ENCODE measurements around the gene ZNF311.
"Not testable (repeated sequence)": the region's sequence is repeated elsewhere in the genome, so short reads cannot be mapped to it uniquely, and the experiment has no call there.

ZNF311 gene

DNA sequence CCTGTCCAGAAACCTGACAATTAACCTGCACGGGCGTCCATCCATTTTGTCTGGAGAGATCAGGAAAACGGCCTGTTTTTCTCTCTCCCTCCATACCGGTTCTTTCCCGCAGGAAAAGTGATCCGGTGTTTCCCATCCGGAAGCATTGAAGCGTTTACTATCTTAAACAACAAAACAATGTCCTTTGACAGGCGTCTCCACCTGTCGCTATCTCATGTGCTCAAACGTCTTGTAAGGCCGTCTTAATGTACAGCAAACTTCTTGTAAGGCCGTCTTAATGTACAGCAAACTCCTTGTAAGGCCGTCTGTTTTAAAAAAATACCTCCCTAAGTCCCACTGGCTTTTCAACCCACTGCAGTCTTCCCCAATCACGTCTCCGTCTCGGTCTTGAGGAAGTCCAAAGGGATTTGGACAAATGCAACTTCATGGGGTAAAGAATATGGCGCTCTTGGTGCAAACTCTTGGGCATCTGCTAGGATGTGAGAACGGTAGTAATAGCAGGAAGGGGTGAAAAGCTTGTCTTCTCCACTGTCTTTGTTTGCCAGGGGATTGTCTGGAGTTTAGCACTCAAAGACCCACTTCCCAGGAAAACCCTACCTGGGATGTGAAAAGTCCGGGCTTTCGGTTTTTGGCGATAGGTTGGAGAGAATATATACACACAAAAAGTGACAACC lies 51.4 kb downstream of the ZNF311 start:
- Histone ChIP-seq H3K4me1 (ENCODE audit: control insufficient read depth, insufficient read depth, low read length) (no peaks in the 10 kb centered on the region), H3K27ac (ENCODE audit: insufficient read depth, low read depth, low read length, poor library complexity, severe bottlenecking) (no peak overlapping the region), H3K27me3 (ENCODE audit: control insufficient read depth, insufficient read depth, low read length, poor library complexity, severe bottlenecking) (peaks cover 14% of the 10 kb centered on the region), H3K9me3 (ENCODE audit: control insufficient read depth, low read length) (no peaks in the 10 kb centered on the region), H3K4me3 (ENCODE audit: insufficient read depth, low read depth, low read length) (peak overlapping the region; percentile 70), H3K36me3 (ENCODE audit: control insufficient read depth, insufficient read depth, low read length) (no peaks in the 10 kb centered on the region)
- WGBS, 2 experiments = 3 to 11% methylated on average over 19 to 22 of the region's 22 CpGs

- WGBS, 2 experiments = 16 to 18% methylated on average over 13 of the region's 13 CpGs
- no peaks in the 10 kb centered on the region for H3K4me1 ChIP-seq (ENCODE audit: control insufficient read depth, insufficient read depth, low read length)
- no peaks in the 10 kb centered on the region for H3K9me3 ChIP-seq (ENCODE audit: control insufficient read depth, low read length)
- H3K4me3 ChIP-seq (ENCODE audit: insufficient read depth, low read depth, low read length) = peak overlapping the region; percentile 70
- H3K27me3 ChIP-seq (ENCODE audit: control insufficient read depth, insufficient read depth, low read length, poor library complexity, severe bottlenecking) = peaks cover 14% of the 10 kb centered on the region
- no peak overlapping the region for H3K27ac ChIP-seq (ENCODE audit: insufficient read depth, low read depth, low read length, poor library complexity, severe bottlenecking)
- H3K36me3 ChIP-seq (ENCODE audit: control insufficient read depth, insufficient read depth, low read length) = no peaks in the 10 kb centered on the region
Observed at GRCh38 chr6:28953039-28953584, 52.0 kb downstream of the ZNF311 start.

- H3K36me3 ChIP-seq (ENCODE audit: control insufficient read depth, insufficient read depth, low read length); H3K27ac ChIP-seq (ENCODE audit: insufficient read depth, low read depth, low read length, poor library complexity, severe bottlenecking); H3K4me3 ChIP-seq (ENCODE audit: insufficient read depth, low read depth, low read length); H3K4me1 ChIP-seq (ENCODE audit: control insufficient read depth, insufficient read depth, low read length); H3K9me3 ChIP-seq (ENCODE audit: control insufficient read depth, low read length): not testable (repeated sequence)
- H3K27me3 ChIP-seq (ENCODE audit: control insufficient read depth, insufficient read depth, low read length, poor library complexity, severe bottlenecking) = peaks cover 11% of the 10 kb centered on the region
- WGBS, 2 experiments = 97% methylated on average over 37 to 41 of the region's 41 CpGs
Observed at GRCh38 chr6:28949656-28950195, 55.4 kb downstream of the ZNF311 start.

DNA sequence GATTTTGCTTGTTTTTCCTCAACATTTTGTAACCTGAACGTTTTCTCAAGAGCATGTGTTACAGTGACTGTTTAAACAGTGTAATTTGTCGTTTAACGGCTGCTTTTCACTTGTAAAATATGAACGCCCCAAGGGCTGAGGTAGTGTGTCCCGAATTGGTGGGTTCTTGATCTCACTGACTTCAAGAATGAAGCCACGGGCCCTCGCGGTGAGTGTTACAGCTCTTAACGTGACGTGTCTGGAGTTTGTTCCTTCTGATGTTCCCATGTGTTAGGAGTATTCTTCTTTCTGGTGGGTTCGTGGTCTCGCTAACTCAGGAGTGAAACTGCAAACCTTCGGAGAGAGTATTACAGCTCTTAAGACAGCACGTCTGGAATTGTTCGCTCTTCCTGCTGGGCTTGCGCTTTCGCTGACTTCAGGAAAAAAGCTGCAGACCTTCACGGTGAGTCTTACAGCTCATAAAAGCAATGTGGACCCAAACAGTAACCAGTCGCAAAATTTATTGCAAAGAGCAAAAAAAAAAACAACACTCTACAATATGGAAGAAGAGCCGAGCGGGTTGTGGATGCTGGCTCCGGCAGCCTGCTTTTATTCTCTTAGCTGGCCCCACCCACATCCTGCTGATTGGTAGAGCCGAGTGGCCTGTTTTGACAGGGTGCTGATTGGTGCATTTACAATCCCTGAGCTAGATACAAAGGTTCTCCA lies 56.2 kb downstream of the ZNF311 start:
- Histone ChIP-seq H3K27ac (ENCODE audit: insufficient read depth, low read depth, low read length, poor library complexity, severe bottlenecking) (no peak overlapping the region), H3K27me3 (ENCODE audit: control insufficient read depth, insufficient read depth, low read length, poor library complexity, severe bottlenecking) (peaks cover 3% of the 10 kb centered on the region), H3K4me1 (ENCODE audit: control insufficient read depth, insufficient read depth, low read length) (no peaks in the 10 kb centered on the region), H3K4me3 (ENCODE audit: insufficient read depth, low read depth, low read length) (no peak overlapping the region), H3K9me3 (ENCODE audit: control insufficient read depth, low read length) (no peaks in the 10 kb centered on the region), H3K36me3 (ENCODE audit: control insufficient read depth, insufficient read depth, low read length) (no peaks in the 10 kb centered on the region)
- 92 to 94% methylated on average over 23 of the region's 23 CpGs for WGBS, 2 experiments

DNA sequence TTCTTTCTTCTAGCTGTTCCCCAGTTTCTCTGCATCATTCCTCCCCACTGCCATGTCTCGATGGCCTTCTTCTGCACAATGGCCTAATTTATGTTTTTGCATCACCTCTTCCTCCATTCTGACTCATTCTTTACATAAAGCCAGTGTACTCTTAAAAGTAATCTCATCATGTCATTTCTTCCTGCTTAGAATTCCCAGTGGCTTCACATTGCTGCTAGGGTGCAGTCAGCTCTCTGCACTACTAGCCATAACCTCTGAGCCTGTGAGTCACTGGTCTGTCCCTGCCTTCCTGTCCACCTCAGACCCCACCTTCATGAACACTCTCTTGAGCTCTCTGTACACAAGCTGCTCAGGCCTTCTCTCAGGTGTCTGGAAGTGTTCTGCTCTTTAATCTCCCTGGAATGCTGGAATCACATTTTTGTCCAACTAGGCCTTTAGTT lies 57.3 kb downstream of the ZNF311 start:
- Histone ChIP-seq H3K4me3 (ENCODE audit: insufficient read depth, low read depth, low read length) (no peak overlapping the region), H3K9me3 (ENCODE audit: control insufficient read depth, low read length) (no peaks in the 10 kb centered on the region), H3K27ac (ENCODE audit: insufficient read depth, low read depth, low read length, poor library complexity, severe bottlenecking) (no peak overlapping the region), H3K27me3 (ENCODE audit: control insufficient read depth, insufficient read depth, low read length, poor library complexity, severe bottlenecking) (no peaks in the 10 kb centered on the region), H3K36me3 (ENCODE audit: control insufficient read depth, insufficient read depth, low read length) (no peaks in the 10 kb centered on the region), H3K4me1 (ENCODE audit: control insufficient read depth, insufficient read depth, low read length) (no peaks in the 10 kb centered on the region)
- WGBS, 2 experiments = 92 to 94% methylated on average over 1 of the region's 1 CpG

GRCh38 chr6:28947067-28947765 lies 57.9 kb downstream of the ZNF311 start:
- H3K4me1 ChIP-seq (ENCODE audit: control insufficient read depth, insufficient read depth, low read length) = no peaks in the 10 kb centered on the region
- no peak overlapping the region for H3K4me3 ChIP-seq (ENCODE audit: insufficient read depth, low read depth, low read length)
- H3K27me3 ChIP-seq (ENCODE audit: control insufficient read depth, insufficient read depth, low read length, poor library complexity, severe bottlenecking) = no peaks in the 10 kb centered on the region
- no peaks in the 10 kb centered on the region for H3K36me3 ChIP-seq (ENCODE audit: control insufficient read depth, insufficient read depth, low read length)
- 83 to 86% methylated on average over 6 of the region's 6 CpGs for WGBS, 2 experiments
- no peaks in the 10 kb centered on the region for H3K9me3 ChIP-seq (ENCODE audit: control insufficient read depth, low read length)
- H3K27ac ChIP-seq (ENCODE audit: insufficient read depth, low read depth, low read length, poor library complexity, severe bottlenecking) = no peak overlapping the region

- Histone ChIP-seq H3K4me1 (ENCODE audit: control insufficient read depth, insufficient read depth, low read length) (no peaks in the 10 kb centered on the region), H3K4me3 (ENCODE audit: insufficient read depth, low read depth, low read length) (no peak overlapping the region), H3K36me3 (ENCODE audit: control insufficient read depth, insufficient read depth, low read length) (no peaks in the 10 kb centered on the region), H3K9me3 (ENCODE audit: control insufficient read depth, low read length) (no peaks in the 10 kb centered on the region), H3K27ac (ENCODE audit: insufficient read depth, low read depth, low read length, poor library complexity, severe bottlenecking) (no peak overlapping the region), H3K27me3 (ENCODE audit: control insufficient read depth, insufficient read depth, low read length, poor library complexity, severe bottlenecking) (no peaks in the 10 kb centered on the region)
- WGBS, 2 experiments = 88 to 91% methylated on average over 2 to 3 of the region's 3 CpGs
Observed at GRCh38 chr6:28945349-28945748, 59.8 kb downstream of the ZNF311 start.

Measured in ectodermal cell (in vitro differentiated cells).